ENCODE results near the gene IFNL2.

The IFNL2 gene

DNA sequence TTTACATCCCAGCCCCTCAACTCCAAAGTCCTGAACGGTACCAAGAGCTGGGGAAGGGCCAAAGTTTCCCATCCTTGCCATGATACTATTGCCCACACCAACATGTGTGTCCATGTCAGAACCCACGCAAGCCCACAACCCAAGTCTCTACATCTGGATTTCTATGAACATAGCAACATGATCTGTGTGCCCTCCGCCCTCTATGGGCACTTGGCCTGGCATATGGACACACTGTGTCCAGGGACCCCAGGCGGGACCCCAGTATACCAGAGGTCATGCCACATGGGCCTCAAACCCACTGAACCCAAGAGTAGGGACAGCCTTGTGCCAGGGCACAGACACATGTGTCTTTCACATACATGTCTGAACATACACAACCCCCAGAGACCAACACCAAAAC lies 50.5 kb downstream of the IFNL2 start:
- no peak for DNase-seq

DNA sequence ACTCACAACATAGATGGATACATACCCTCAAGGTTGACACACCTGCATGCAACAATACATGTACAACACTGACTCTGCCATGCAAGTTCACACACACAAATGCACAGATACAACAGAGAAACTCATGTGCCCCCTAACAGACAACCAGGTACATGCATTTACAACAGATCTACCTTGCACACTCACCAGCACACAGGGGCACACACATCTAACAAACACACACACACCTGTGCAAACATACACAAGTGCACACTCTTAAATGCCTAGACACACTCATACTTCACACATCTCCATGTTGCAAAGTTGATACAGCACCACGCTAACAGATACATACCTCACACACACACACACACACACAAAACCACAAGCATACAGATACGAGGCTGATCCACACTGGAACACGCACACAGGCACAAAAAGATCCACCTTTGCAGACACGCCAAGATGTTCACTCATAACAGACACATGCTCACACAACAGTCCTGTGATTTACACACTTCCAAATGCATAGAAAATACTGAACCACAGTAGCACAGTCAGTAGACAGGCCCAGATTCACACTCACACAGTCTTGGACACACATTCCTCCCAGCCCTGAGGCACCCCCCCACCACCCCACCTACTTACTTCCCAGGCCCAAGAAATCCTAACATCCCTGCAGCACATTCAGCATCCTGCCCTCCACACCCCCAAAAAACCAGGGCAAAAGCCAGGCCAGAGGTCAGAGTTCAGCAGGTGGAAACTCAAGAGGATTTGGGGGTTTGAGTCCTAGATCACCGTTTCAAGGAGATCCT lies 51.1 kb downstream of the IFNL2 start:
- no peak for DNase-seq
